Fibroblast of lung (primary cell): ENCODE data around the gene WNT2B.

Experiments used
- EZH2 ChIP-seq: IDR thresholded peaks from 2 replicates; pipeline ENCODE4 v1.5.1; 2012; ENCODE audit warnings: low read length, control low read depth, mild to moderate bottlenecking; ENCODE audit errors: missing control alignments
- TF ChIP-seq, protein P1 (sequence below), 2 donors: IDR thresholded peaks in 1 of 2; conservative IDR thresholded peaks in 1 of 2; 1 replicate in 1 of 2; 2 replicates in 1 of 2; pipeline ENCODE4 v1.5.1; 2011 to 2012; ENCODE audit warnings: low read length in 2 of 2, control low read depth in 1 of 2, inconsistent platforms in 1 of 2, low read depth in 1 of 2, mild to moderate bottlenecking in 1 of 2

DNA sequence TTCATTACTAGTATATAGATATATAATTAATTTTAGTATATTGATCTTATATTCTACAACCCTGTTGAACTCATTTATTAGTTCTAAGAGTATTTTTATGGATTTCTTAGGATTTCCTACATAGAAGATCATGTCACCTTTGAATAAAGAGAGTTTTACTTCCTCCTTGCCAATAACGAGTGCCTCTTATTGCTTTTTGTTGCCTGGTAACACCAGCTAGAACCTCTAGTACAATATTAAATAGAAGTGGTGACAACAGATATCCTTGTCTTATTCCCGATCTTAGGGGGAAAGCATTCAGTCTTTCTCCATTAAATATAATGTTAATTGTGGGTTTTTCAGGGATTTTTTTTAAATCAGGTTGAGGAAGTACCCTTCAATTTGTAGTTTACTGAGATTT is 40.8 kb downstream of the WNT2B start:
- TF ChIP-seq, protein P1, sequence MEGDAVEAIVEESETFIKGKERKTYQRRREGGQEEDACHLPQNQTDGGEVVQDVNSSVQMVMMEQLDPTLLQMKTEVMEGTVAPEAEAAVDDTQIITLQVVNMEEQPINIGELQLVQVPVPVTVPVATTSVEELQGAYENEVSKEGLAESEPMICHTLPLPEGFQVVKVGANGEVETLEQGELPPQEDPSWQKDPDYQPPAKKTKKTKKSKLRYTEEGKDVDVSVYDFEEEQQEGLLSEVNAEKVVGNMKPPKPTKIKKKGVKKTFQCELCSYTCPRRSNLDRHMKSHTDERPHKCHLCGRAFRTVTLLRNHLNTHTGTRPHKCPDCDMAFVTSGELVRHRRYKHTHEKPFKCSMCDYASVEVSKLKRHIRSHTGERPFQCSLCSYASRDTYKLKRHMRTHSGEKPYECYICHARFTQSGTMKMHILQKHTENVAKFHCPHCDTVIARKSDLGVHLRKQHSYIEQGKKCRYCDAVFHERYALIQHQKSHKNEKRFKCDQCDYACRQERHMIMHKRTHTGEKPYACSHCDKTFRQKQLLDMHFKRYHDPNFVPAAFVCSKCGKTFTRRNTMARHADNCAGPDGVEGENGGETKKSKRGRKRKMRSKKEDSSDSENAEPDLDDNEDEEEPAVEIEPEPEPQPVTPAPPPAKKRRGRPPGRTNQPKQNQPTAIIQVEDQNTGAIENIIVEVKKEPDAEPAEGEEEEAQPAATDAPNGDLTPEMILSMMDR (conservative IDR thresholded peaks at IDR 0.05 in 1 of 2, IDR thresholded peaks at IDR 0.05 in 1 of 2; ENCODE audit: low read depth in 1 of 2, low read length in 2 of 2) = no peak
- no peak for TF ChIP-seq EZH2
